ENCODE measurements around the gene ECD.
"Not testable (repeated sequence)": the region's sequence is repeated elsewhere in the genome, so short reads cannot be mapped to it uniquely, and the experiment has no call there.

The ECD gene

DNA sequence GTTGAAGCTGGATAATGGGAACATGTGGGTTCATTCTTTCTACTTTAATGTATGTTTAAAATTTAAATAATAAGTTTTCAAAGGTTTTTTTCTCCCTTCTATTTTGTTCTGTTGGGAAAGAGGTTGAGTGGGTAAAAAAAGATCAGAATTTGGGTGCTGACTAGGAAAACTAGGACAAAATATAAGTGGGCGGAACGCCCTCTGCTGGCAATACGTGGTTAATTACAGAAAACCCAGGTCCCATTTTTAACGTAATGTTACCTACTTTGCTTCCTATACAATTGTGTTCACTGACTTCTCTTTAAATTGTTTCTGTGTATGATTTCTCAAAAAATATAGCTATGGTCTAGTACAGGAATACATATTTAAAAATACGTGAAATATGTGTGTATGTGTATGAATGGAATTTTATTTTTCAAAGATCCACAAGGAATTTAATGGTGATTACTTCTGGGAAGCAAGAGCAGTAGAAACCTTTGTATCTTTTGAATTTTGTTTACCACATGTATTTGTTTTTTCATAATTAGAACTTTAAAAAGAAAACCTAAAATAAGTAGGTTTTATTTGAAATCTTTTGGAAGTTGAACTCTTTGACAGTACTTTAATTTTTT lies 8.7 kb downstream of the ECD start:
- DNase-seq (ENCODE audit: low read depth): no peak

DNA sequence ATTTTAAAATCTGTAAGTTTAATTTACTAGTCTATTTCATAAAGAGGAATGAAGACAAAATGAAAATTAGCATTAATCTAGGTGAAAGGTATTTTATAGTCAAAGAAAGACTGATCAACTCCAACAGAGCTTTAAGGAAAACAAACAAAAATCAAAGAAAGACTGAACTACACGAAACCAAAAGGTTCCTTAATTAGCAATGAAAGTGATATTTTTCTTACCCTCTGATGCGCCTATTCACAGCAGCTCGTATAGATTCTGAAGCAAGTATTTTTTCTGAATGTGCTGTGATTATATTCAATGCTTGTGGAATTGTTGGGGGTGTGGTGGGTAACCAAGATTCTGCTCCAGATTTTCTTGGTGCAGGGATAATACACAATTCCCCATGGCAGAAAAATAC lies 11.8 kb downstream of the ECD start:
- no peak for DNase-seq (ENCODE audit: low read depth)

DNA sequence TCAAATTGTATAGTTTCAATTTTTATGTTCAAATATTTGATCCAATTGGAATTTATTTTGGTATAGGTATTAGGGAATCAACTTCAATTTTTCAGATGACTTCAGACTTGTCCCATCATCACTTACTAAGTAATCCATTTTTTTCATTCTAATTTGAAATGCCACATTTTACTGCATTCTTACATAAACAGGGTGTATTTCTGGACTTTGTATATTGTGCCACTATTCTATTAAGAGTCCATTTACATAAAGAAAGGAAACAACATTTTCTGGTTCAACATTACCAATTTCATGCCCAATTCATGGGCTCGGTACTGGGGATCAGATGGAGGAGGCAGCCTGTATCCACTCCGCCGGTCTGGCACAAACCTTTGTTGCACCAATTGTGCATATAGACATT lies 15.8 kb downstream of the ECD start:
- no peak for DNase-seq (ENCODE audit: low read depth)

DNA sequence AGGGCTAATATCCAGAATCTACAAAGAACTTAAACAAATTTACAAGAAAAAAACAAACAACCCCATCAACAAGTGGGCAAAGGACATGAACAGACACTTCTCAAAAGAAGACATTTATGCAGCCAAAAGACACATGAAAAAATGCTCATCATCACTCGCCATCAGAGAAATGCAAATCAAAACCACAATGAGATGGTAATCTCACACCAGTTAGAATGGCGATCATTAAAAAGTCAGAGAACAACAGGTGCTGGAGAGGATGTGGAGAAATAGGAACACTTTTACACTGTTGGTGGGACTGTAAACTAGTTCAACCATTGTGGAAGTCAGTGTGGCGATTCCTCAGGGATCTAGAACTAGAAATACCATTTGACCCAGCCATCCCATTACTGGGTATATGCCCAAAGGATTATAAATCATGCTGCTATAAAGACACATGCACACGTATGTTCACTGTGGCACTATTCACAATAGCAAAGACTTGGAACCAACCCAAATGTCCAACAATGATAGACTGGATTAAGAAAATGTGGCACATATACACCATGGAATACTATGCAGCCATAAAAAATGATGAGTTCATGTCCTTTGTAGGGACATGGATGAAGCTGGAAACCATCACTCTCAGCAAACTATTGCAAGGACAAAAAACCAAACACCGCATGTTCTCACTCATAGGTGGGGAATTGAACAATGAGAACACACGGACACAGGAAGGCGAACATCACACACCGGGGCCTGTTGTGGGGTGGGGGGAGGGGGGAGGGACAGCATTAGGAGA lies 17.0 kb downstream of the ECD start:
- DNase-seq (ENCODE audit: low read depth): not testable (repeated sequence)

DNA sequence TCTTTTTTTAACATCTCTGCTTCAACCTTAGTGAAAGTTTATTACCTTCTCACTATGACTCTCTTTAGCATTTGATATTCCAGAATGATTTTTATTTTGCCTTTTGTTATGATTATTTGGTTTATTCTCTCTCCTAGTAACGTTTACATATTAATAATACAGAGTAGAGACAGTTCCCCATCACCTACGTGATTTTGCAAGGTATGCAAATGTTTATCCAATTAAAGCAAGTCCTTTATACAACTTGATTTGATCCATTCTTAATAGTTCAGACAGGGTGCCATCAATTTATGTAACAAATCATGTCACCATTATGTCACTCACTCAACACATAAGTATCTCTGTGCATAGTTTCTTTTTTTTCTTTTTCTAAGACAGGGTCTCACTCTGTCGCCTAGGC lies 26.2 kb downstream of the ECD start:
- no peak for DNase-seq (ENCODE audit: low read depth)

DNA sequence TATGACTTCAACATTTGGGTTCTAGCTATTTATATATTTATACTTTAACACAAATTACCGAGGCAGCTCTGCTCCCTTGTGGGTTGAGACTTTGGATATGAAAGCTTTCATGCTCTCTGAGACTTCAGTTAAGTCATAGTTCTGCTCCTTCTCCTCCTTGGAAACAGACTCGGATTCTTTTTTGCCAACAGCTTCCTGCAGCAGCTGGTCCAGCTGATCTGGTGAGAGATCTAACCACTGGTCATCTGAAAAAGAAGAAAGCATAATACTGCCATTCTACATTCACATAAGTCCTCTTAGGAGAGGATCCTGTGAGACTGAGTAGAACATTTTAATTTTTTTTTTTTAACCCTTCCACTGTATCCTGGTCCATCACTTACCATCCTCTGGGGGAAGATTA lies 28.6 kb downstream of the ECD start:
- no peak for DNase-seq (ENCODE audit: low read depth)

DNA sequence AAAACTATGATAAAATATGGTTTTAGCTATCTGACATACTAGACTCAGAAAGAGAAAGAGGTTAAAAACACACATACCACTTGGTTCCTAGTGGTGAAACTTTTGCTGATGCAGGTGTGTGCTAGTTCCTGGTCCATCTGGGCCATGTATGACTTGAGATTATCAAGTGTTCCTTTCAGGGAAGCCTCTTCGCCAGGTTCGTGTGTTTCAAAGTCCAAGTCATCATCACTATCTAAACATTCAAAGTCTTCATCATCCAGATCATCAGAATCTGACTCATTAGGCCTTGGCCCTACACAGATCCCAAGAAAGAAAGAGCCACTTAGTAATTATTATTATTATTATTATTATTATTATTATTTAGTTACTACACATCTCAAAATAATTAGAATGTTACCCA lies 31.2 kb downstream of the ECD start:
- no peak for DNase-seq (ENCODE audit: low read depth)

DNA sequence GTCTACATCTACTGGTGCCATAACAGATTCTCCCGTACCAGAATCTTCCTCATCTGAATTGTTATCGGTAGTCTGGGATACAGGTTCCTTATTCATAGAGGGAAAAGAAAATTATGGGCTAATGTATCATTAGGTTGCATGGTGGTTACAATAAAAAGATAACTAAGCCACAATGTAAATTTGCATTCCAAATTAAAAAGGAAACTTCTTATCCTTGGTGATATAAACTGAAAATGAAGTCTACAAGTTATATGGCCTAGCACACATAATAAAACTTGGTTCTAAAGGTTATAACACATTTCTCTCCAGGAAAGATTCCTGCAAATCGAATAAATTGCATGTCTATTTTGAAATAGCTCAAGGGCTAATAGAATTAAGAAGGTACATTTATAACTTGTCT lies 33.1 kb downstream of the ECD start:
- no peak for DNase-seq (ENCODE audit: low read depth)

DNA sequence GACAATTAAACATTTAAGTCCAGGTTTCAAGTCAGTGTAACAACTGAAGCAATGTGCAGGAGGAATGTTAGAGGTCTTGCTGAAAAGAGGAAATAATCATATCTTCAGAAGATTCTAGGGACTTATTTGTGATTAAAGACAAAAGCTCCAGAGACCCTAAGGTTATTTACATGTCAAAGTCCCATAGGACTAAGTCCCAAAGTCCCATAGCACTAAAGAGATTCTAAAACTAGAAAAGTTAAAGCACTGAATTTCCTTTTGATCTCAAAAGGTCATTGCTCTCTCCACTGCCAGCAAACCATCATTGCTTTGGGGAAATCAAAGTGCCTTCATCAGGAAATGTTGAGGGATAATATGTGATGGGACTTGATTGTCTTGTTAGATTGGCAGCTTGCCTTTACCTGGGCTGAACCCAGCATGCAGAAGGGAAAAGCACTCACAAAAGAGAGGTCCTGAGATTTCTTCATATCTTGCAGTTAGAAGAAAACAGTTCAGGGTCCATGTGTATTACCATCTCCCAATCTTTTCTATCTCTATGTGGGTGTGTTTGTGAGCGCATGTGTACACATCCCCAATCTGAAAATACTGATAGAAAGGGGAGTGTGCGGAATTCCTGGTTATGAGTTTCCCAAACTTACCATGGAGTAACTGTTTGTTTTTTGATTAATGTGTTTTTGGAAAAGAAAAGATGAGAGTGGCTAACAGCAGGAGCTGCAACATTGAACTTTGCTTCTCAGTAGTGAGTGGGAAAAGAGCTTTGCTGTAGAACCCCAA lies 35.7 kb downstream of the ECD start:
- DNase-seq (ENCODE audit: low read depth): no peak

DNA sequence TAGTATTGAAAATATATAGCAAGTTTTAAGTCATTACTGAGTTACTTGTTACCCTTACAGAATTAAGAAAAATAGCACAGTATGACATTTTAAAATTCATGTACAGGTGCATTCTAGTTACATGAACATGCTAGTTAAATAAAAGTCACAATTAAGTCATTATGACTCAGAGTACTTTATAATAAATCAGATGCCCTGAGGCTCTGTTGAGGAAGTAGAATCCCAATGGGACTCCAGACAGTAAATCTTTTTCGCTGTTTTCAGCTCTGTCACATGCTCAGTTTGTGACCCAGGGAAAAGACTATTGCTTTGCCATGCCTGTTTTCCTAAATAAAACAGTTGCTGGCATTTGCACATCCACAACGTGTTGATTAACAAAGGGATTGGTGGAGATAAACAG lies 36.5 kb downstream of the ECD start:
- DNase-seq (ENCODE audit: low read depth): no peak

DNA sequence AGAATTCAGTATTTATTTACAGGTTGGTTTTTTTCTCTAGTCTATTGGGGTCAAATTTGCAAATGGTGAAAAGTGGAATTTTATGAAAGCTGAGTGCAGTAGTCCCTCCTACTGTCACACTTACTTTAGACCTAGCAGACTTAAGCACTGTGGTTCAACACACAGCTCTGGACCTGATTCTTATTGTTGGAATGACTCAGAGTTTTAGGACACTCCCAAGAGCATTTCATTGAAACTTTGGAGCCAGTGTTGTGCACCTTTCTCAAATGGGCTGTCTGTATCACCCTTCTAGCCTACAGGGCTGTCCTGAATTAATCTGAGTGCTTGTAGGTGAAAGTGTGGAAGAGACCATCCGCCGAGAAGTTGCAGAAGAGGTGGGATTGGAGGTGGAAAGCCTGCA lies 41.5 kb downstream of the ECD start:
- DNase-seq (ENCODE audit: low read depth): no peak

DNA sequence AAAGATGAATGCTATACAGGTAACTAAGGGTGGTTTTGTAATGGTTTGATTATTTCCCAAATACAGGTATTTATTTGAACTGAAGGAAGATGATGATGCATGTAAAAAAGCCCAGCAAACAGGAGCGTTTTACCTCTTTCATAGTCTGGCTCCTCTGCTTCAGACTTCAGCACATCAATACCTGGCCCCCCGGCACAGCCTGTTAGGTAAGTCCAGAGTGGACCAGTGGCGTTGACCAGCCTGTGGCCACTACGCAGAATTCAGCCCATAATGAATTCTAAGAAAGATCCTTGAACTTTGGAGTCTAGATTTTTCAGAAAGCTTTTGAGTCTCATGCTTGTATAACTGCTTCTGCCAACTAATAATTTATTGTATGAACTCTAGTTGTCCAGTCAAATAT lies 47.9 kb downstream of the ECD start:
- DNase-seq (ENCODE audit: low read depth): no peak

DNA sequence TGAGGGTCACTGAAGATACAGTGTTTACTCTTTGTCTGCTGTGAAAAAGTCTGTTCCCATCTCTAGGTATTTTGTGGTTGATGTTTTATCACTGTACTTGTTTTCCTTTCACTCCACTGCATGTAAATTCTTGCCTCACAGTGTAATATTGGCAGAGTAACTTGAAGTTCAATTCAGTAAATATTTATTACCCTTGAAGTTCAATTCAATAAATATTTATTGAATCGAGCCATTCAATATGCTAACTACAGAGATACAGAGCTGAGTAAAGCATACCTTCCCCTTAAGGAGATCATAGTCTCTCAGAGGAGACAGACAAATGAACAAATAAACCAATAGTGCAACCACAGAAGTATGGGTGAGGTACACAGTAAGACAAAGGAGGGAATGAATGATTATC lies 48.4 kb downstream of the ECD start:
- no peak for DNase-seq (ENCODE audit: low read depth)

DNA sequence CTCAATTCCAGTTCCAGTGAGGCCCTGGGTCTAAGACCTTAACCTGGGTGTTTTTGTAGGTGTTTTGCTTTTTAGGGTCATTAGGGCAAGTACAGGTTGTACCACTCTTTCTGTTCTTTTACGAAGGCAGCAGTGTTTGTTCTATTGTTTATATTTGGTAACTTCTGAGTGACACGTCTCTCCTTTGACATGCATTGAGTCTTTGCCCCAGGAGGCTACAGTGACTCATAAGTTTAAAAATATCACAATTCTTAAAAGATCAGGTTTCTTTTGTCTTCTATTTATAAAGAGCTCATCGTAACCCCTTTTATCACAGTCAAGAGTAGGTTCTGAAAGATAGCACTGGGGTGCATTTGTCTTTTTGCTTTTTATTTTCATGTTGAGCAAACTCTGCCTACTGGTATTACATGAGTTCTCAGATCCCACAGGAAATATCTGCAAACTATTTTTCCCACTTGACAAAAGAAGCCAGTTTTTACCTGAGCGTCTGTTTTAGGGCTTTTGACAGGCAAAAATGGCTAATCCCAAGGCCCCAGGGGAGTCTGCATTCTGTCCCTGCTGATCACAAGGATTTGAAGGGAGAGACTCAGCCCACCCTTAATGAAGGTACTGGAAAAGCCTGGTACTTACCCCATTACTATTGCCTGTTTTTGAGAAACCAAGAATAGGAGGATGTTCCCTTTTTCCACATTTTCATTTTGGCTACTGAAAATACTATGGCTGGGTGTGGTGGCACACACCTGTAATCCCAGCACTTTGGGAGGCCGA lies 49.6 kb downstream of the ECD start:
- no peak for DNase-seq (ENCODE audit: low read depth)

DNA sequence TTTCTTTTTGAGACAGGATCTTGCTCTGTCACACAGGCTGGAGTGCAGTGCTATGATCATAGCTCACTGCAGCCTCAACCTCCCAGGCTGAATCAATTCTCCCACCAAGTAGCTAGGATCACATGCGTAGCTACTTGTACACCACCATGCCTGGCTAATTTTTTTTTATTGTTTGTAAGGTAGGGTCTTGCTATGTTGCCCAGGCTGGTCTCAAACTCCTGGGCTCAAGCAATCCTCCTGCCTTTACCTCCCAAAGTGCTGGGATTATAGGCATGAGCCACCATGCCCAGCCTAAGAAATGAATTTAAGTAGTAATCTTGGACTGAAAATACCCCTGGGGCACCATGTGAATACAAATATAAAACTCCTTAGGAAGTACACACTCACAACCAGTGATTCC lies 51.8 kb downstream of the ECD start:
- DNase-seq (ENCODE audit: low read depth): no peak

DNA sequence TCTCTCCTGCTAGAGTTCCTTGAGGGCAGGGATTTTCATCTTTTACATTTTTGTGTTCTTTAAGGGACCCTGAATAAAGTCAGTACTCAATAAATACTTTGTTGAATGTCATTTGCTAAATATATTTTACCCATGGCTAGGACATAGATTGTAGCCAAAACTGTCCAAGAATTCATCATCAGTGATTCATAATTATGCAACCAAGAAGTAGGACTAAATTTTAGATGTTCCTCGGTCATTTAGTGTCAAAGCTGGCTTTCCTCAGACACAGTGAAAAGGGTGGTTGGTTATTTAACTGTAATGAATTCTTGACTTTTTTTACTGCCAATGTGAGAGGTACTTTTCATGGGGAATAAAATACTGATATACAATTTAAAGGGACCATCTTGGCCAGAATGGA lies 54.3 kb downstream of the ECD start:
- peak; percentile 33 for DNase-seq (ENCODE audit: low read depth)

DNA sequence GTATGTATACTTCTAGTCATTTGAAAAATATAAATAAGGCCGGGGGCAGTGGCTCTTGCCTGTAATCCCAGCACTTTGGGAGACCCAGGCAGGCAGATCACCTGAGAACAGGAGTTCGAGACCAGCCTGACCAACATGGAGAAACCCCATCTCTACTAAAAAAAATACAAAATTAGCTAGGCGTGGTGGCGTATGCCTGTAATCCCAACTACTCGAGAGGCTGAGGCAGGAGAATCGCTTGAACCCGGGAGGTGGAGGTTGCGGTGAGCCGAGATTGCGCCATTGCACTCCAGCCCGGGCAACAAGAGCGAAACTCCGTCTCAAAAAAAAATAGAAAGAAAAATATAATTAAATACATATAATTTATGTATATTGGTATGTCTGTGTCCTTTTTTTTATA lies 55.8 kb downstream of the ECD start:
- DNase-seq (ENCODE audit: low read depth): not testable (repeated sequence)

DNA sequence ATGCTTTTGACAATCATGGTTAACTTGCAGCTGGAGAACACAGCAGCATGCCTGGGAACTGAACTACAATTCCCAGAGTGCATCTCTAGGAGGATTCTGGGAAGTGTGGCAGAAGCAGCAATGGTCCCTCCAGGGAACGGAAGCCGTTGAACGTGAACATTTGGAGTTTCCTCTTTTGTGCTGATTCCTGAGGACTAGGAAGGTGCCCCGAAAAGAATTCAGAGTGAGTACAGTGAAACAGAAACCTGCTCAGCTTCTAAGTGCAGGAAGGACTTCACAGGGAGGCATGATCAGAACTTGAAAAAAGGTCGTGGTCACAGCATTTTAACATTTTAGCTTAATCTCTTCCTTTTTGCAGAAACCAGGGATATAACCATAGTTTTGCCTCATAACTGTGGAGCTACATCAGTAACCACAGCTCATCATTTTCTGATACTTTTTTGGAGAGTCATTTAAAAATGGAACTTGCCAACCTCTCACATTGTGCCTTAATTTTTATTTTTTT lies 57.4 kb downstream of the ECD start, which contains the start of gene NUDT13:
Gene NUDT13, plus strand, starts transcription at position 111 of the 505 bp plus-strand sequence. CDS start 3,911 bp downstream, outside the sequence.
- DNase-seq (ENCODE audit: low read depth): peak; percentile 43

DNA sequence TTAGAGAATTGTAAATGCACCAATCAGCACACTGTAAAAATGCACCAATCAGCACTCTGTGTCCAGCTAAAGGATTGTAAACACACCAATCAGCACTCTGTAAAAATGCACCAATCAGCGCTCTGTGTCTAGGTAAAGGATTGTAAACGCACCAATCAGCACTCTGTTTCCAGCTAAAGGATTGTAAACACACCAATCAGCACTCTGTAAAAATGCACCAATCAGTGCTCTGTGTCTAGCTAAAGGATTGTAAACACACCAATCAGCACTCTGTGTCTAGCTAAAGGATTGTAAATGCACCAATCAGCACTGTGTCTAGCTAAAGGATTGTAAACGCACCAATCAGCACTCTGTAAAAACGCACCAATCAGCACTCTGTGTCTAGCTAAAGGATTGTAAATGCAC lies 58.6 kb downstream of the ECD start:
- not testable (repeated sequence) for DNase-seq (ENCODE audit: low read depth)

DNA sequence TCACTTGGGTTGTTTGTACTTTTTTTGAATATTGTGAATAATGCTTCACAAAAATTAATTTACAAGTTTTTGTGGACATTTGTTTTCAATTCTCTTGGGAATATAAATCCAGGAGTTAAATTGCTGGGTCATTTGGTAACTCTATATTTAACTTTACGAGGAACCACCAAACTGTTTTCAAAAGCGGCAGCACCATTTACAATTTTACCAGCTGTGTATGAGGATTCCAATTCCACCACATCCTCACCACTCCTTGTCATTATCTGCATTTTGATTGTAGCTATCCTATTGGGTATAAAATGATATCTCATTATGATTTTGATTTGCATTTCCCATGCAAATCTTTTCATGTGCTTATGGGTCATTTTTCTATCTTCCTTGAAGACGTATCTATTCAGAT lies 61.5 kb downstream of the ECD start:
- DNase-seq (ENCODE audit: low read depth): no peak

DNA sequence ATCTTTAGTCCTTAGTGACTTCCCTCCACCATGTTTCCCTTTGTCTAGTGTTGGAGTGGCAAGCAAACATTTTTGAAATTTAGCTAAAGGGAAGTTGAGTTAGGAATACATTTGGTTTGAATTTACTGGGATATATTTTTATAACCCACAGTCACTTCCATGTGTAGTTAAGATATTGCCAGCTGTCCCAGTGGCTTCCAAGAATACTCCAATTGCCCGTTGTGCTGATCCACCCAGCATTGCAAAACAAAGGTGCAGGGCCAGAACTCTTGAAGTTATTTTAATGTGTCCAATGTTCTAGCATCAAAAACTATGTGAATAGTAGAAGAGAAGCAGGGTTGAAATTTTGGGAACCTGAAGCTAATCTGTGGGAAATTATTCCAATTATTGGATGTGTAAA lies 68.7 kb downstream of the ECD start:
- no peak for DNase-seq (ENCODE audit: low read depth)

DNA sequence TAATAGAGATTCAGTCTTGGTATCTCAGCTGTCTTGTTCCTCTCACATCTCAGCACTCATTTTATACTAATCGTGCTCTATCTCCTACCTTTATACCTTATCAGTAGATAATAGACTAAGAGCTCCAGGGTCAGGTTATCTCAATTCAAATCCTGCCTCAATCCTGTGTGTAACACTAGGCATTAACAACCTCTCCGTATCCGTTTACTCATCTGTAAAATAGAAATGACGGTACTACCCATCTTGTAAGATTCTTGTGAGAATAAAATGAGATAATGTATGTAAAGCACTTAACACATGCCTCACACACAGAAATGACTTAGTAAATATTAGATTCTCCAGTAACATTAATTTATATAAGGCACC lies 70.5 kb downstream of the ECD start:
- no peak for DNase-seq (ENCODE audit: low read depth)
